NCI-H526 treated with DMSO at 0.1 percent for 48 hours (cell line): ENCODE measurements around the gene LIX1L.
"Not testable (repeated sequence)": the region's sequence is repeated elsewhere in the genome, so short reads cannot be mapped to it uniquely, and the experiment has no call there.

Source experiments
- DNase-seq: peaks from one replicate; lab custom pipeline; 2025; lab: John Stamatoyannopoulos, UW

The LIX1L gene

DNA sequence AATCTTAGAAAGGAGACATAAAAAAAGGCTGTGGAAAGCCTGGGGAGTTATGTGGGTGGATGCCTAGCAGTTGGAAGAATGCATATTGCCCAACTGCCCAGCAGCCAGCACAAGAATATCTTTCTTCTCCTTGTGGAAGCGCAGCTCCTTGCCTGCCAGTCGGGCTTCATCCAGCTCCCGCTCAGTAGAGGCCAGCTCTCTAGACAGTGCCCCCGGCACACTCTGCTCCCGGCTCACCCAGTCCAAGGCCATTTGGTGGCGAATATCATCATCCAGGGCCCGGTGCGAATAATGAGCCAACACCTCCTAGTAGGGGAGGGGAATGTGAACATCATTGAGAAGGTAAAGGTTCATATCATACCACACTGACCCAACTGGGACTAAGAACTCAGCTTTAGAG is 21.6 kb downstream of the LIX1L start:
- DNase-seq = no peak

DNA sequence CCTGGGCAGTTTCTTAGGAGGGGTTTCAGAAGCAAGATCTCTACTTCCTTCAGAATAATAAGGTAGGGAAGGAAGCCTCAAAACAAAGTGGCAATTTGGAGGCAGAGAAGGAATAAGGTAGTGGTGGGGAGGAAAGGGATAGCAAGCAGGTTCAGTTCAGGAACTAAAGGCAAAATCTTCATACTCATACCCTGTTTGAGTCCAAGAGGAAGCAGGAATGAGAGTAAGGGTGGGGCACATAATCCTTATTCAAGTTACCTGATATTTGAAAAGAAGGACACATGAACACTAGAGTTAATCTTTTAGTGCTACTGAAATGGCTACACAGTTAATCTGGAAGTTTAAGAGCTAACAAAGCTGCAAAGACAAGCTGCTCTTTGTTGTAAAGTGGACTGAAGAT is 22.1 kb downstream of the LIX1L start:
- no peak for DNase-seq

DNA sequence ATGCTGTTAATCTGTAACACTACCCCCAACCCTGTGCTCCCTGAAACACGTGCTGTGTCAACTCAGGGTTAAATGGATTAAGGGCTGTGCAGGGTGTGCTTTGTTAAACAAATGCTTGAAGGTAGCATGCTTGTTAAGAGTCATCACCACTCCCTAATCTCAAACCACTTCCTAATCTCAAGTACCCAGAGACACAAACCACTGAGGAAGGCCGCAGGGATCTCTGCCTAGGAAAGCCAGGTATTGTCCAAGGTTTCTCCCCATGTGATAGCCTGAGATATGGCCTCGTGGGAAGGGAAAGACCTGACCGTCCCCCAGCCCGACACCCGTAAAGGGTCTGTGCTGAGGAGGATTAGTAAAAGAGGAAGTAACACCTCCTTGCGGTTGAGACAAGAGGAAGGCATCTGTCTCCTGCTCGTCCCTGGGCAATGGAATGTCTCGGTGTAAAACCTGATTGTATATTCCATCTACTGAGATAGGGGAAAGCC is 25.3 kb downstream of the LIX1L start:
- DNase-seq = not testable (repeated sequence)

DNA sequence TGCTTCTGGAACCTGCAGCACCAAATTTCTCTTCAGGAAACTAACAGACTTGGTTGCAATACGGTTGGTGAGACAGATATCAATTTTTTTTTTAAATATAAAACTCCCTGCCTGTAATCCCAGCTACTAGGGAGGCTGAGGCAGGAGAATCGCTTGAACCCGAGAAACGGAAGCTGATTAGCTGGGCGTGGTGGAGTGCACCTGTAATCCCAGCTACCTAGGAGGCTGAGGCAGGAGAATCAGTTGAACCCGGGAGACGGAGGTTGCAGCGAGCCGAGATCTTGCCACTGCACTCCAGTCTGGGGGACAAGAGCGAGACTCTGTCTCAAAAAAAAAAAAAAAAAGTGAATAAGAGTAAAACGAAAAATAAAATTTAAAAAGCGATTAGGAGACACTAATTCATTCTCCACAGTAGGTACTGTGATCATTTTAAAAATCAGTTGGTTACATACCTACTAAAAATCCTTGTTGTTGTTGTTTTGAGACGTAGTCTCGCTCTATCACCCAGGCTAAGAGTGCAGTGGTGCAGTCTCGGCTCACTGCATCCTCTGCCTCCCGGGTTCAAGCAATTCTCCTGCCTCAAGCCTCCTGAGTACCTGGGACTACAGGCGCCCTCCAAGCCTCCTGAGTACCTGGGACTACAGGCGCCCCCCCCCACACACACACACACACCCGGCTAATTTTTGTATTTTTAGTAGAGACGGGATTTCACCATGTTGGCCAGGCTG is 29.7 kb downstream of the LIX1L start:
- no peak for DNase-seq

DNA sequence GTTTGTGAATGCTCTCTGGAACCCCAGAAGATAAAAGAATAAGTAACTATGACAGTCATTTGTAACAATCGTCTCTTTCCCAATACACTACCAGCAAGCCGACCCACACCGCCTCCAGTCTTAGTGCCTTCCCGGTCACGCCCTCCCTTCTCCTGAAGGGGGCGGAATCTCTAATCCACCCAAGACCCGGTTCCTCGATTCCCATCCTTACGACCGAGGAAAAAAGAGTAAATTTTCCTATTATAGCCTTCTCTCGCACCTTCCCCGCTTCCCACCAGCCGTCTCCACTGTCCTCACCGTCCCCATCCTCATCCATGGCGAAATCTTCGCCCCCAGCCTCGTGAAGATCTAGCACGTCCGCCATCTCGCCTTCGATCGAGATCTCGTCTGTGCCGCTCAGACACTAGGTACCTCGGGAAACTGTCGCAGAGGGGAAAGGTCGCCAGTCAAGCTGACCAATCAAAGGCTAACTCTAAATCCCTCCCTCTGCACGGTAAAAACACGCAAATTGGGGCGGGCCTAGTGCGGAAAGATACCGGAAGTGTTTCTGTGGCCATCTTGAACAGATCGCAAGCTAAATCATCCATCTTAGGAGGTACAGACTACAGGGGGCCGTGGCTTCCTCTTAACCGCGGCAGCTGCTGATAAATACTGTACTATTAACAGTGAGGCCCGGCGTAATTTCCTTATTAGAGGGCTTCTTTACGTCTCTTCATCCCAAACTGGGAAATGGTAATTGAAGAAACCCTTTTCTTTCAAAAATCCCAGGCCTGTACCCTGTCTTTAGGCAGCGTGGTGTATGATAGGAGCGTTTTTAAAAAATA is 30.5 kb downstream of the LIX1L start, which contains the start of gene RBM8A:
Gene RBM8A (minus strand): TSS at position 422 of the 824 bp plus-strand sequence. CDS start 58 bp downstream, at position 364.
- DNase-seq = peak; percentile 100

DNA sequence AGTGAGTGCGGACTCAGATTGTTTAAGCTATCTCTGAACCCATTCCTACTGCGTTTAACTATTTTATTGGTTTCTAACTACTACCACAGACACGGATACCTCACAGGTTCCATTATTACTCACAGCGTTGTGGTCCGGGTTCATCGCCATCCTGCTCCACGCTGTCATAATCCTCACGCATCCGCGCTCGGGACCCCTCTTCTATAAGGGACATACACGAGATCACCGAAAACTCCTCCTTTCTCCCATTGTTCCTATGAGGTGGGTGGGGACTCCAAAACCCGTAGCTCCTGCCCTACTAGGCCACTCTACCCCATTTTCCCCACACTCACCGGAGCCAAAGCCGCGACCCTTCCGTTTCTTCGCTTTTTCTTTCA is 31.1 kb downstream of the LIX1L start:
- DNase-seq = no peak

DNA sequence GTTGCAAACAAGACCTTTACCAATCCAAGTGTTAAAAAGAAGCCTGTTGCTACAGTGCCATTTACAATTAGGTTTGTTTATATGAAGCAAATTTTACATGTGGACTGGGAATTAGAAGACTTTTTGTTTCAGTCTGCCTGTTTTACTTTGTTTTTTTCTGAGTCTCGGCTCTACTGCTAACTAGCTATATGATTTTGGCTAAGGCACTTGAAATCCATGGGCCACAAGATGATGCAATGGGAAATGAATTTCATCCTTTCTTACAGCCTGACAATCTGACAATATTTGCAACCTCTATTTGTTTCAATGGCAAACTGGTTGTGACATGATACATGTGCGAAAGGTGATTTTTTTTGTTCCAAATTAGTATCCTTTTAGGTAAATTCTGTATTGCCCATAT is 35.6 kb downstream of the LIX1L start:
- no peak for DNase-seq

DNA sequence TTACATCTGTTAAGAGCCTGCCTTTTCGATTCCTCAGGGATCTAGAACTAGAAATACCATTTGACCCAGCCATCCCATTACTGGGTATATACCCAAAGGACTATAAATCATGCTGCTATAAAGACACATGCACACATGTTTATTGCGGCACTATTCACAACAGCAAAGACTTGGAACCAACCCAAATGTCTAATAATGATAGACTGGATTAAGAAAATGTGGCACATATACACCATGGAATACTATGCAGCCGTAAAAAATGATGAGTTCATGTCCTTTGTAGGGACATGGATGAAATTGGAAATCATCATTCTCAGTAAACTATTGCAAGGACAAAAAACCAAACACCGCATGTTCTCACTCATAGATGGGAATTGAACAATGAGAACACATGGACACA is 37.5 kb downstream of the LIX1L start:
- DNase-seq = not testable (repeated sequence)

DNA sequence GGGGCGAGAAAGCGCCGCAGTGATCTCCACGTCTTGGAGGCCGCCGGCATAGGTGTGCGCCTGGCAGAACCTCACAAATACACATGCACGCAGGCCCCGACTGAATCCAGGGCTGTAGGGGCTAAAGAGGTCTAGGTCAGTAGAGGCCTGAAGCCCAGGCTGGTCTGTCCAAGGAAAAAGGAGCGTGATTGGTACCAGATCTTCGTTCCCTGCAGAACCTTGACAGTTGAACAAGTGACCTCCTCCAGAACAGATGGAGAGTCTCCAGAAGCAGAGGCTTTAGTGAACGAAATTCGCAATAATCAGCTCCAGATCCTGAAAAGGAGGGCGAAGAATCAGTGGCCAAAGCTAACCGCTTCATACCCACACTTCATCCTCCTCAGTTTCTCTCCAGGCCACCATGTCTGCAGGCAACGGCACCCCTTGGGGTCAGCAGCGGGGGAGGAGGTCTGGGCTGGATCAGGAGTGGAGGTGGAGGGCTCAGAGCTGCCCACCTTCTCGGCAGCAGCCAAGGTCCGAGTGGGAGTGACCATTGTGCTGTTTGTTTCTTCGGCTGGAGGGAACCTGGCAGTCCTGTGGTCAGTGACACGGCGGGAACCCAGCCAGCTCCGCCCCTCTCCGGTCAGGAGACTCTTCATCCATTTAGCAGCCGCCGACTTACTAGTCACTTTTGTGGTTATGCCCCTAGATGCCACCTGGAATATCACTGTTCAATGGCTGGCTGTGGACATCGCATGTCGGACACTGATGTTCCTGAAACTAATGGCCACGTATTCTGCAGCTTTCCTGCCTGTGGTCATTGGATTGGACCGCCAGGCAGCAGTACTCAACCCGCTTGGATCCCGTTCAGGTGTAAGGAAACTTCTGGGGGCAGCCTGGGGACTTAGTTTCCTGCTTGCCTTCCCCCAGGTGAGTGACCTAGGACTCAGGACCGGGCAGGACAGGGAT is 38.6 kb downstream of the LIX1L start:
- peak; percentile 47 for DNase-seq

DNA sequence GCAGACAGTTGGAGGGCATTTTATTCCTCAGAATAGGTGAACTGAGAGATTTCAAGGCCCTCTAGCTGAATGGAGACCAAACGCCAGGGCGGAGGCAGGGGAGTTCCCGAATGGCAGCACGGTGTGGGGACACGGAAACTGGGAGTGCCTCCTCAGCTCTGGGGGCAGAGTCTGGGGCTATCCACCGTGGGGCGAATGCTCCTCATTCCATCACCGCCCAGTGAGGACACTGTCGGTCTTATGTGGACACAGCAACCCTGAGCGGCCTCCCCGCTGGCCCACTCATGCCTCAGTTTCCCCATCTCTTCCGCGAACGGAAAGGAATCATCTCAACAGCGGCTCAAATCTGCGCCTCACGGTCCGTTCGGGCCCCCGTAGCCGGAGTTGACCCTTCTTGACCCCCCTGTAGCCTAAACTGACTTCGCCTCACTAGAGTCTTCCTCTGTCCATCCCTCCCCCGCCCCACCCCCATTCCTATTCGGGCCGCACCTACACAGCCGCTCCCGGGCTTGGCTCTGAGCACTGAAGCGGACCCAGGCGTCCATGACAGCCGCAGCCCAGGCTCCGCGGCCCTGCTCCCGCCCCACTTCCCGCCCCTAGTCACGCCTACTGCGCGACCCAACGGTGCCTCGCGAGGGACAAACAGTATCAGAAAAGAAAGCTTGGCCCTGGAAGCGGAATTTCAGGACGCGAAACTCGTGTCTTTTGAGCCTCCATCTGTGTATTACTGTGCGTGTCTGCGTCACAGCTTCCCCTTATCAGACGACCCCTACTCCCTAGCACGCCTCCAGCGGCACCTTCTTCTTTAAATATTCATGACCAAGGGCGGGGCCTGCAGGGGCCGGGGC is 39.4 kb downstream of the LIX1L start, which contains the start of gene PEX11B:
Gene PEX11B (minus strand): TSS at position 574 of the 848 bp plus-strand sequence. CDS start 29 bp downstream, at position 545.
- peak; percentile 94 for DNase-seq

DNA sequence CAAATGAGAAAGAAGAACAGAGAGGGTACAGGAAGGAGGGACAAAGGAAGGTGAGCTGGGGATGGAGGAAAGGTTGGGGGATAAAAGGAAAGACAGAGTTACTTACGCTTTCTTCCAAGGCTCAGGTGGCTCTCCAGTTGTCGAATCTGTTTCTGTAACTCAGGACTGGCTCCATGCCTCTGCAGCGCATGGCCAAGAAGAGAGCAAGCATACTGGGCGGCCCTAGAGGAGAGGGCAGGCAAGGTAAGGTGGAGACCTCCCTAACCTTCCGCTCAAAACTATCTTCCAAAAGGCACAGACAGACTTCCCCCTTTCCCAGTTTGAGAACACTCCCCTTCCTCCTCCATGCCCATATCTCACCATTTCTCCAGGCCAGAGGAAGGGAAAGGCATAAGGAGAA is 40.2 kb downstream of the LIX1L start:
- no peak for DNase-seq

DNA sequence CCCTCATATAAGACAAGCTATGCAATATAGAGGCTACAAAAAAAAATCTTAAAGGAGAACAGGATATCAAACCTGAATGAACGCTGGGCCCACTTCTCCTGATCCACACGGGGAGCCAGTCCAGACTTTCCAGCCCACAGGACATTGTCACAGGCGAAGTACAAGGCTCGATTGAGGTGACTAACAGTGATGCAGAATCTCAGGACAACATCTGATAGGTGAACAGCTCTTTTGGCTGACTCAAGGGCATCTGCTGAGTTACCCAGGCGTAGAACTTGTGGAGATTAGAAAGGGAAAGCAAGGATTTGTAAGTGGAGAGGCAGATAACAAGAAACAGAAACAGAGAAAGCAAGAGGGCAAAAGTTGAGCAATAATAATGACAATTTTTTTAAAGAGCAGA is 41.1 kb downstream of the LIX1L start:
- DNase-seq = no peak

DNA sequence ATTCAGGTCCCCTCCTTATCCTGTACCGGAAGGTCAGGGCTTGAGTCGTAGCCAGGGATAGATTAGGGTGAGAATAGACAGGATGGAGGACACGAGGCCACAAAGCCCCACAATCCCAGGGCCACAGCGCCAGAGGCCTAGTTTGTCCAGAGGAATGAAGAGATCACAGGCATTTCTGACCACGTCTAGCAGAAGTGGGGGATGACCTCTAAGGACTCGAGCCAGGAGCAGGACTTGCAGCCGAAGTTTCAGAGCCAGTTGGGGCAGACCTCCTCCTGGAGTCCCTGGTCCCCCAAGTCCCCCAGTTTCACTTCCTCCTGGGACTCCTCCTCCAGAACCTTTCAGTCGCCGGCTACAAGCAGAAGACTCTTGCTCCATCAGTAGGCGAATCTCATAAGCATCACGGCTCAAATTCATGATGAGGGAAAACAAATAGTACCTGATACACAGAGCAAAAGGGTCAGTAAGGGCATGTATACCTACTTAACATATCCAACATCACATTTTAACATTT is 45.6 kb downstream of the LIX1L start:
- DNase-seq = no peak

DNA sequence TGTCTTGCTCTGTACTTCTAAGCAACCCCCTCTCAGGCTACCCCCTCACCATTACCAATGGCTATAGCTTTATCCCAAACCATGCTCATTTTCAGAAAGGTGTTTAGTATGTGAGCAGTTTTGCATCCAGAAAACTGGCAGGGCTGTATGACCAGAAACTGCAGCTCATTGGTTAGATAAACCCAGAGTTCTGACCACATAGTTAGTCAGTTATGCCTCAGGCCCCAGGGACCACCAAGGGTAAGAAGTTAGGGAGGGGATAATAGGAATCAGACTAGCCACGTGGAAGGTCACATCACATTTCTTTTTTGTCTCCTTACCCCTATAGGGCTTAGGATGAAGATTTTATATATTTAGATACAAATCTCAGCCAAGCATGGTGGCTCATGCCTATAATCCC is 49.2 kb downstream of the LIX1L start:
- DNase-seq = no peak

DNA sequence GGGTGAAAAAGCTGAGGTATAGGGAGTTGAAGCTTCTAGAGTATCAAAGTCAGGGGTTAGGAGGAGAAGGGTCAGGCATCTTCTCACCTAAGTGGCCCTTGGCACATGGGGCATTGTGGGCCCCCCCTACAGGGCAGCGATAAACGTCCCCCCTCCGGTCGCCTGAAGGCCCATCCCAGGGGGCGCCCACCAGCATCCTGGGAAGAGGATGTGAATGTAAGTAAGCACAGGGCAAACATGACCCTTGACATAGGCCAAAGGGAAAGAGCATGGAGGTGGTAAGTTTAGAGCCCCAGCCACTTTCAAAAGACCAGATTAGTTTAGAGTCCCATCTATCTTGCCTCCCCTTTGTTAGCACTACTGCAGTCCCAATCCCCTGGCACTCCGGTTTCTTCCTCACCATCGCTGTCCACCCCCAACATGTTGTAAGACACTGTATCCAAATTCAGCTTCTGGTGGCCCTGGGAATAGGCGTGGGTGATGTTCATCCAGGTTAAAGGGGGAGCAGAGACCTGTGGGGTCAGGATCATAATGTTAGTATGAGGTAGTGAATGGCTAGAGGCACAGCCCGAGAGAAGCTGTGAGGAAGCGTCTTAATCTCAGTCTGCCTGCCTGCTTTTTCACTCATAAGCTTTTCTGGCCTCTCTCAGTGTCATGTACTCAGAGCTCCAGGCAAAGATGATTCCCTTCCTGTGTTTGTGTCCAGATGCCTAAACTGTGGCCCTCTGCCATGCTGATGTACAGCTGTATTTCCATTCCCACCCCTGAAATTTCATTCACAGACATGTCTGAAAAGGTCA is 50.7 kb downstream of the LIX1L start:
- DNase-seq = no peak

DNA sequence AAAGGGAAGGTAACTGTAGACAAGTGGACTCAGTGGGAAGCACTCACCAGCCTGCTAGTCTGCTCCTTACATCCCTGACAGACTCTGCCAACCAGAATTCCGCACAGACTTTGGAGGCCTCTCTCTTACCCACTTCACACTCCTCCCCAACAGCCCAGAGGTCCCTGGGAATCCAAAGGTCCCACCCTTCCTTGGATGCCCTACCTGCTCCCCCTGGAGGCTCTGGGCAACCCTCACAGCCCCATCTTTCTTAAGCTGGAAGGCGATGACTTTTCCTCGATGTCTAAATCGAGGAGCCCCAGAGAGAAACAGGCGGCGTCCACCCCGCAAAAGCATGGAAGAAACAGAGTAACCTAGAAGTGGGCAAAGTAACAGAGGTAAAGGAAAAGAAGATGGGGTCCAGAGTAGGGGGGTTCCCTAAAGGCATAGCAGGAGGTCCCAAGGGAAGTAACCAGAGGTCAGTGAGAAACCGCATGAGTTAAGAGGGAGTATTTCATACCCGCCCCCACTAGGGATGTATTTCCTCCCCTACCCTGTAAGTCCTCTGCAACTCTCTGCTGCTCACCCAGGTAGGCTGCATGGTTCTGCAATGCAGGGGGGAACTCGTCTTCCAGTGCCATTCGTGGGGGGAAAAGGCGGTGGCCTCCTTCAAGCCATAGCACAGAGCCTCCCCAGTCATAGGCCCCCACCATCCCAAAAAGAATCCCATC is 56.4 kb downstream of the LIX1L start:
- no peak for DNase-seq

DNA sequence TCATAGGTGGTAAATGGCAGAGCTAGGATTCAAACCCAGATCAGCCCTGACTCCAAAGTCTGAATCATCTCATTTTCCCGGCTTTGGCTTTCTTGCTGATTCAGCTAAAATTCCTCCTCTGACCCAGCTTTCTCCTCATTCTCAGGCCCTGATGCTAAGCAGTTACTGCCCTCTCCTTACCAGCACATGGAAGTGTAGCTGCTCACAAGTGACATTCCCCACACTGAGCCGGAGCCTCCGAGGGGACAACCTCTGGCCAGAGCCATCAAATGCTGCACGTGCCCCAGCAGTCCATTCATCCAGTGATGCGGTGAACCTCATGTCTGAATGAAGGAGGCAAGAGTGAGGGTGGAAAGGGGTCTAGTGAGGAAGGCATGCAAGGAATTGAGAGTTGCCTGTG is 59.1 kb downstream of the LIX1L start:
- no peak for DNase-seq

DNA sequence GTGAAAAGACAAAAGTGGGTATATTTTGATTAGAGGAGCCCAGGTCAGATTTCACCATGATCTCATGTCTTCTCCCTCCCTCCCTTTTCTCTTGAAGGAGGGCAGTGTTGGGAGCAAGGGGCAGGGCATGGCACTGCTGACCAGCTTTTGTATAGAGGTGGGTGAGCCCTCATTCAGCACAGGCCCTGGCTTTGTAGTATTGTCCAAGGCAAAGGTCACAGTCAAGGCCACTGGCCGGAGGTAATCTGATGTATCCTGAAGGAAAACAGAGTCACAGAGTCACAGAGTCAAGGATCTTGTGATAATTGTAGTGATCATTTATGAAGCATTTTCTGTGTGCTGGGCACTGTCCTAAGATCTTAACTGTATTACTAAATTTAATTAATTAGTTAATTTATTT is 59.8 kb downstream of the LIX1L start:
- no peak for DNase-seq

DNA sequence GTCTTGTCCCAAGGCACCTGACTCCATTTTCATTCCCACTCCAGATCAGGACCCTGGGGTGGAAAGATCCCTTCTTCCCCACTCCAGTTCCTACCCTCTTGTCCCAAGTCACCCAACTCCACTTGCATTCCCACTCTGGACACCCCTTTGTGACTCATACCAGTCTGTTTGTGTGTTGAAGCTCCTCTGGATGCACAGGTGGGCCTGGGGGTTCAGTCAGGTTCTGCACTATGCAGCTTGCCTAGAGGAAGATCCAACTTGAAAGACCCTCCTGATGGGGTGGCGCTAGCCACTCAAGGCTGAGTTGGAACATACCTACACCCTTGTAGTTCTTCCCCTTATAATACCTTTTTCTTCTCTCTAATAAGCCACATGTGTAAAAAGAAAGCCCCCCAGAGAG is 62.3 kb downstream of the LIX1L start:
- no peak for DNase-seq
